Fibroblast of skin of abdomen (primary cell): Measurements from ENCODE around the gene SORCS2.

Experiments used
- DNase-seq: peaks from one replicate; pipeline ENCODE4 v3.0.0-alpha.2; 2013

The SORCS2 gene

GRCh38 chr4:7248857-7249256, 56.5 kb downstream of the SORCS2 start:
- DNase-seq: no peak

GRCh38 chr4:7251321-7251720, 59.0 kb downstream of the SORCS2 start:
- no peak for DNase-seq

DNA sequence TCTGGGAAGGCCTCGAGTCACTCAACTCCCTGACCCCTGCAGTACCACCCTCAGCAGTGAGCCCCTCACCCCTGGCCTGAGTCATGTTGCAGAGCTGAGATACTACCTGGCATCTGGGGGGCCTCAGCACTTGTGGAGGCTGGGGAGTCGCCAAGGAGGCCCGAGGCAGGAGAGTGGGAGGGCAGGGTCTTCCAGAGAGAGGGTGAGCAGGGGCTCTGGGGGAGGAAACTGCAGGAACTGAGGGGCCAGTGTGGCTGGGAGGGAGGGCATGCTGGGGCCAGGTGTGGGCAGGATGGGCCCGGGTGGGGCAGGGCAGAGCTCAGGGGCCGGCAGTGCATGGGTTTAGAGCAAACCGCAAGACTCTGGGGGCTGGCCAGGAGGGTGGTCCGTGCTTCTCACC, 59.7 kb downstream of the SORCS2 start:
- no peak for DNase-seq

DNA sequence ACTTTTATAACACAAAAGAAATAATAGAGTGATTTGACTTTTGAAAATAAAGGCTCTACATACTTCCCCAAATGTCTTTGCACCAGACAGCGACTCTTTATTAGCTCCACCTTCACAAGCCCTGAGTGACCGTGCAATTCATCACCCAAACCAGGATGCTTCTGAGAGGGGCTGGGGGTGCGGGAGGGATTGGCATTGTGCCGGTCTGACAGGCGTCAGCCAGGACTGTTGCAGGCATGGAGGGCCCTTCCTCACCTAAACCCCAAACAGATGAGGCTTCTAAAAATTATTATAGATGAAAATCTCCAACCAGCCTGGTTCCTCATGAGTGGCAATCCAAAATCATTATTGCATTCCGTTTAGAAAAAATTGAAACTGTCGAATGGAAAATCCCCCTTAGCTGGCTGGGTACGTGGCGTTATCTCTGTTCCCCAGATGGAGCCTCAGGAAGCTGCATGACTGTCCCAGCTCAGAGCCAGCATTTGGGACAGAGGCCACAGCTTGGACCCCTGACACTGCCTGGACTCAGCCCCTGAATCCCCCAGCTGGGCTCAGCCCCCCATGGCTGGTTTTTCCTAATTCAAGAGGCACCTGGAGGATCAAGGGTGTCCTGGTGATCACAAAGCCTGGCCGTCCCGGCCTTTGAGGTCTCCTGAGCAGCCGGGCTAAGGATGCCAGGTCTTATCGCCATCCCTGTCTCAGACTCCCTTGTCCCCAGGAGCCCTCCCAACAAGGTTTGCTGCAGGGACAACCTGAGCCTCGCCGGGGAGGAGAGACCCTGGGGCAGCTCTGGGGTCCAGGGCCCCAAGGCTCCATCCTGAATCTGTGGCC, 60.4 kb downstream of the SORCS2 start:
- DNase-seq: peak; percentile 18

GRCh38 chr4:7253341-7253700, 61.0 kb downstream of the SORCS2 start:
- DNase-seq: no peak

DNA sequence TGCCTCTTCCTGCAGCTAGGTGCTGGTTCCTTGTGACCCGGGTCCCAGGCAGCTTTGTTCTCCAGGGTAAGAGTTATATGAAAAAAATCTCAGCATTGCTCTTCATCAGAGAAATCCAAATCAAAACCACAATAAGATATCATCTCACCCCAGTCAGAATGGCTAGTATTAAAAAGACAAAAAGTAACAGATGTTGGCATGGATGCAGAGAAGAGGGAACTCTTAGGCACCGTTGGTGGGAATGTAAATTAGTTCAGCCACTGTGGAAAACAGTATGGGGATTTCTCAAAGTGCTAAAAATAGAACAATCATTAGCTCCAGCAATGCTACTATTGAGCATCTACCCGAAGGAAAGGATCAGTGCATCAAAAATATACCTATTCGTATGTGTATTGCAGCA, 61.5 kb downstream of the SORCS2 start:
- peak; percentile 28 for DNase-seq

DNA sequence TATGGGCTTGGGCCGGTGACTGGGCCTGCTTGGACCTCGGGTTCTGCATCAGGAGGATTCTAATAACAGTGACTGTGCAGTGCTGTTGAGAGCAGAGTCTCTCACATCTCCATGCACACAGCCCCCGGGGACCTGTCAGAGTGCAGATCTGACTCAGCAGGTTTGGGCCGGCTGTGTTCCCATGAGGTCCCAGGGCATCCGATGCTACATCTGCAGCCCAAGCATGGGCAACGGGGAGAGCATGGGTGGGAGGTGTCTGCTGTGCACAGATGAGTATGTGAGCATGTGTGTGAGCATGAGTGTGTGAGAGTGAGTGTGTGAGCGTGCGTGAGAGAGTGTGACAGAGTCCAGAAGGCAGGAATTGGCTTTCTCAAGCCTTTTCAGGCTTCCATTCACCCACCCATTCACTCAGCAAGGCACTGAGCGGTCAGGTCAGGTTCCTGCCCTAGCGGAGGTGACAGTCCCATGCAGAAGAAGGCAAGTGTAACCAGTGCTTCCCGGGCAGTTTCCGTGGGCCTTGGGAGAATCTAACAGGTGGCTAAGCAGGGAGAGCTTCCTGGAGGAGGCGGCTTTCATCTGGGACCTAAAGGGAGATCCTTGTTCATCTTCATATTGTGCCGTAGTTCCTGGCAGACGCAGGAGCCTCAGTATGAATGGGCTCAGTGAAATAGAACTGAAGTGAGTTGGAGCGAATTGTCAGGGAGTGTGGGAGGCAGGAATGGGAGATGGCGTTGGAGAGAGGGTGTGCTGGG, 62.6 kb downstream of the SORCS2 start:
- DNase-seq: peak; percentile 36

GRCh38 chr4:7255488-7255881, 63.1 kb downstream of the SORCS2 start:
- no peak for DNase-seq

DNA sequence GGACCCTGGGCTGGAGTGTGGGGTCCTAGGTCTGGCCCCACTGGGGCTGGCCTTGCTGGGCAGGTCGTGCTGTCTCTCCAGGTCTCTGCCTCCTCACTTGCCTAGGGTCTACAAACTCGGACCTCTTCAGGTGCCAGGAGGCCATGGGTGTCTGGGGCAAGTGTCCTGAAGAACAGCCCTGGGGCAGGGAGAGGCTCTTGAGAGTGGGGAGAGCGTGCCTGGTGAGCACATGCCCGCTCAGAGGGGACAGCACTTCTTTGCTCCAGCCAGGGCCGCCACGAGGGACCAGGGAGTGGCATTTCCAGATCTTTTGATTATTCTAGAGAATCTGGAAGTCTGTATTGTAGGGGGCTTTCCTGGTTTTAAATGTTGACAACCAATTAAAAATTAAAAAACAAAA, 63.7 kb downstream of the SORCS2 start:
- no peak for DNase-seq

DNA sequence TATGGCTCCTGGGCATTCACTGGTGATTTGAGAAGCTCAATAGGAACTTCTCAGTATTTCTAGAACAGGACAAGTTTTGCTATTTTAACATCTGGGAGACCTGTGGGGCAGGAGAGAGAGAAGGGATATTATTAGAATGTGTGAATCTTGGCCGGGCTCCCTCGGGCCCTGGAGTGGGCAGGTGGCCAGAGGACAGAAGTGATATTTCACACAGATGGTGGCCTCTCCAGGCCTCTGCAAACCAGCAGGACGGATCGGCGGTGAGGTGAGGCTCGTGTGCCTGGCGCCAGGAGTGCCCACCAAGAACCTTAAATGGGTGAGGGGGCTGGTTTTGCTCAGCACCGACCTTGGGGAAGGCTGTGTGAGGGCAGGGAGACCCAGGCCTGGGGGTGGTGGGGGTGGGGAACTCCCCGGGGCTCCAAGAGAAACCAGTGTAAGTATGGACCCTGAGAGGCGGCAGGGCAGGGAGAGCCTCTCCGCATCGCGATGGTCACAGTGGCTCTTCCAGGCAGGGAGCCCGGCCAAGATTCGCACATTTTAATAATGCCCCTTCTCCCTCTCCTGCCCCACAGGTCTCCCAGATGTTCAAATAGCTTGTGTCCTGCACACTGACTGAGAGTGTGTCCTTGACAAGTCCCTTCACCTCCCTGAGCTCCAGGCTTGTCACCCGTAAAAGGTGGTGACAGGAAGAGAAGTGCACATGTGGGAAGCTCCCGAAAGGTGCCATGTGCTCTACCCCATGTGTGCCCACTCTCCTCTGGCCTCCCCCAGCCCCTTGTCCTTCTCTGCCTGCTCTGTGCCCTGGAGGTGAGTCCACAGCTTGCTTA, 64.9 kb downstream of the SORCS2 start:
- peak; percentile 40 for DNase-seq

DNA sequence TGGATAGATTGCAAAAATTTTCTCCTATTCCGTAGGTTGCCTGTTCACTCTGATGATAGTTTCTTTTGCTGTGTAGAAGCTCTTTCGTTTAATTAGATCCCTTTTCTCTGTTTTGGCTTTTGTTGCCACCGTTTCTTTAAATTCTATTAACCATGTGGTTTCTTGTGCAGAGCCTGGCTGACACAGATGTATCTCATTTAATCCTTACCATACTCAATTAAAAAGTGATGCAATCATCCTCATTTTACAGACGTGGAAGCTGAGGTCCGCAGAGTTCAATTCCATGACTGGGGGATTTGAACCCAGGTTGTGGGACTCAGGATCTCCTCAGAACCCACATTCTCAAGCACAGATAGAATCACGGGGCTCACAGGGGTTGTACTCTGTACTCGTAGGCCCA, 66.7 kb downstream of the SORCS2 start:
- DNase-seq: no peak

GRCh38 chr4:7260569-7260968, 68.2 kb downstream of the SORCS2 start:
- DNase-seq: no peak

GRCh38 chr4:7261087-7261486, 68.7 kb downstream of the SORCS2 start:
- DNase-seq: peak; percentile 43

DNA sequence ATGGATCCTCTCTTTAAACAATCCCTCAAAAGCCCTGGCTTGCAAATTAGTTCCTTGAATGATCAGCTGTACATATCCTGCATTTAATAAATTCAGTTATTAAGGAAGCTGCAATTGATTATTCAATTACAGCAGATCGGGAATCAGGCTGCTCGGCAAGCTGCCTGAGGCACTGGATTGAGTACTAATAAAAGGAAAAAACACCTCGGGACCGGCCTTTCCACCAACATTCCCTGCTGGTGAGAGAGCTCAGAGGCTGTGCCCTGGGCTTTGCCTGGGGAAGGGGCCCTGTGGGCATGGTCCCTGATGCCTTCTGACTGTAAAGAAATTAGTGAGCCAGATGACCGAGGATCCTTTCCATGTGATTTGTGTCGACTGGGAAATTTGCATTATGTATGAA, 69.2 kb downstream of the SORCS2 start:
- DNase-seq: no peak

DNA sequence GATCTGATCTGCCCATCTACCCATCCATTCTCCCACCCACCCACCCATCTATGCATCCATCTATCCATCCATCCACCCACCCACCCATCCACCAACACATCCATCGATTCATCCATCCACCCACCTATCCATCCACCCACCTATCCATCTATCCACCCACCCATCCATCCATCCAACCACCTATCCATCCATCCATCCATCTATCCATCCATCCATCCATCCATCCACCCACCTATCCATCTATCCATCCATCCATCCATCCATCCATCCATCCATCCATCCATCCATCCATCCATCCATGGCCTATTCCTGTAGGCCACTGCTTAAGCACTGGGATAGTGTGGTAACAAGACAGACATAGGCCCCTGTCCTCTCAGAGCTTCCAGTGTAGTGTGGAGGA, 69.8 kb downstream of the SORCS2 start:
- DNase-seq: no peak

GRCh38 chr4:7263166-7263565, 70.8 kb downstream of the SORCS2 start:
- no peak for DNase-seq

GRCh38 chr4:7264694-7265093, 72.4 kb downstream of the SORCS2 start:
- no peak for DNase-seq

- DNase-seq: peak; percentile 95
These were observed 74.4 kb downstream of the SORCS2 start for GRCh38 chr4:7266525-7267292.

GRCh38 chr4:7267829-7268228, 75.5 kb downstream of the SORCS2 start:
- no peak for DNase-seq

GRCh38 chr4:7268941-7269340, 76.6 kb downstream of the SORCS2 start:
- no peak for DNase-seq

GRCh38 chr4:7270121-7270520, 77.8 kb downstream of the SORCS2 start:
- no peak for DNase-seq

DNA sequence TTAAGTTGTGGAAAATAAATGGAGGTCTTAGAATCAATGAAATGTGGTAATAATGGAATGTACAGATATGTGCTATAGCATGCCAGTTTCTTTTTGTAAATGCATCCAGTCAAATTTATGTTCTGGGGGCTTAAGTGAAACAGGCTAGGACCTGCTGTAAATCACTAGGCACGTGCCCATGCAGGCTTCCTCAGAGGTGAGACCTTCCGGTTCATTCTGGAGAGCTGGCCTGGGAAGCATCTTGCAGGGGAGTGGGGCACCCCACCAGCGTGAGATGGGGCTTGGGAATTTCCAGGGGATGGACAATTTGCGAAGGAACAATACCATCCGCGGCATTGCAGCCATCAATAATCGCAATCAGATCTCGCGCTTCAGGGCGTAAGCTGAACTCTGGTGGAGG, 80.1 kb downstream of the SORCS2 start:
- no peak for DNase-seq
